ENCODE results near the gene OGFOD3. TPM values are rescaled to one million over a fixed set of nuclear protein-coding genes. Genes with fewer than 3 reads are reported as not detected.

The OGFOD3 gene
- total and polyA plus RNA-seq, 9 of the 15 experiments (the other 6 are each of a cell fraction or from before 2014, with no cell fraction given), result 0.69 to 44.7 (median 18.9) TPM

DNA sequence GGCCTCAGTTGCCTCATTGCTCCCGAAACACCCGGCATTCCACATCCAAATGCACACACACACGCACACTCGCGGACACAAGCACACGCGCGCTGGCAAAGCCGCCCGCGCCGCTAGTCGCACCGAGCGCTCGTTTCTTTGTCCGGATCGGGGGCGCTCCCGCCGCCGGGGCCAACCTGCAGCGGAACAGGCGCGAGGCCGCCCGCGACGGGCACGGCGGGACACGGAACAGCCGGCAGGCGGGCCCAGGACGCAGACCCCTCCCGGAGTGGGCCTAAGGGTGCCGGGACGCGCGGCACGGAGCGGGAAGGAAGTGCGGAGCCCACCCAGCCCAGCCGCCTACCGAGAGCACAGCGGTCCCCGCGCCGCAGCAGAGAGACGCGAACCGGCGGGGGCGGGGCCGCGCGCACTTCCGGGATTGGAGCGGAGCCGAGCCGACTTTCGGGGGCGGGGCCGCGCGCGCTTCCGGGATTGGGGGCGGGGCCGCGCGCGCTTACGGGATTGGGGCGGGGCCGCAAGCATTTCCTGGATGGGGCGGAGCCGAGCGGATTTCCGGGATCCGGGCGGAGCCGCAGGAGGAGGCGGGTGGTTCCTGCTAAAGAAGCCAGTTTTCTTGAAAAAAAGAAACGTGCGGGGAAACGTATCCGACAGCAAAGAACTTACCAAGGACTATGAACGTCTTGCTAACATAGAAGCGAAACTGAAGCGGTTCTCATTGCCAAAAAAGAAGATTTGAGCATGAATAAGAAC is 32.1 kb upstream of the OGFOD3 start, which contains the start of gene CYBC1 (continued):
- TF ChIP-seq SRF (CRISPR knock-in tag; IDR thresholded peaks at IDR 0.05), result no peak
- TF ChIP-seq RBM22 (IDR thresholded peaks at IDR 0.05; ENCODE audit: low read depth, low read length, poor library complexity, severe bottlenecking), result peak; percentile 34
- no peak for TF ChIP-seq ZNF165 (CRISPR knock-in tag; IDR thresholded peaks at IDR 0.05; ENCODE audit: borderline replicate concordance)
- no peak for TF ChIP-seq TAF15 (IDR thresholded peaks at IDR 0.05; ENCODE audit: low read depth, low read length)
- no peak for TF ChIP-seq SETDB1 (IDR thresholded peaks at IDR 0.05; ENCODE audit: low read length)
- no peak for TF ChIP-seq HDAC8 (tag; IDR thresholded peaks at IDR 0.05)
- peak; percentile 88 for TF ChIP-seq POLR2G (IDR thresholded peaks at IDR 0.05; ENCODE audit: low read depth, low read length)
- TF ChIP-seq, protein P1, sequence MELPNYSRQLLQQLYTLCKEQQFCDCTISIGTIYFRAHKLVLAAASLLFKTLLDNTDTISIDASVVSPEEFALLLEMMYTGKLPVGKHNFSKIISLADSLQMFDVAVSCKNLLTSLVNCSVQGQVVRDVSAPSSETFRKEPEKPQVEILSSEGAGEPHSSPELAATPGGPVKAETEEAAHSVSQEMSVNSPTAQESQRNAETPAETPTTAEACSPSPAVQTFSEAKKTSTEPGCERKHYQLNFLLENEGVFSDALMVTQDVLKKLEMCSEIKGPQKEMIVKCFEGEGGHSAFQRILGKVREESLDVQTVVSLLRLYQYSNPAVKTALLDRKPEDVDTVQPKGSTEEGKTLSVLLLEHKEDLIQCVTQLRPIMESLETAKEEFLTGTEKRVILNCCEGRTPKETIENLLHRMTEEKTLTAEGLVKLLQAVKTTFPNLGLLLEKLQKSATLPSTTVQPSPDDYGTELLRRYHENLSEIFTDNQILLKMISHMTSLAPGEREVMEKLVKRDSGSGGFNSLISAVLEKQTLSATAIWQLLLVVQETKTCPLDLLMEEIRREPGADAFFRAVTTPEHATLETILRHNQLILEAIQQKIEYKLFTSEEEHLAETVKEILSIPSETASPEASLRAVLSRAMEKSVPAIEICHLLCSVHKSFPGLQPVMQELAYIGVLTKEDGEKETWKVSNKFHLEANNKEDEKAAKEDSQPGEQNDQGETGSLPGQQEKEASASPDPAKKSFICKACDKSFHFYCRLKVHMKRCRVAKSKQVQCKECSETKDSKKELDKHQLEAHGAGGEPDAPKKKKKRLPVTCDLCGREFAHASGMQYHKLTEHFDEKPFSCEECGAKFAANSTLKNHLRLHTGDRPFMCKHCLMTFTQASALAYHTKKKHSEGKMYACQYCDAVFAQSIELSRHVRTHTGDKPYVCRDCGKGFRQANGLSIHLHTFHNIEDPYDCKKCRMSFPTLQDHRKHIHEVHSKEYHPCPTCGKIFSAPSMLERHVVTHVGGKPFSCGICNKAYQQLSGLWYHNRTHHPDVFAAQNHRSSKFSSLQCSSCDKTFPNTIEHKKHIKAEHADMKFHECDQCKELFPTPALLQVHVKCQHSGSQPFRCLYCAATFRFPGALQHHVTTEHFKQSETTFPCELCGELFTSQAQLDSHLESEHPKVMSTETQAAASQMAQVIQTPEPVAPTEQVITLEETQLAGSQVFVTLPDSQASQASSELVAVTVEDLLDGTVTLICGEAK (IDR thresholded peaks at IDR 0.05), result peak; percentile 84
- TF ChIP-seq, protein P1 (CRISPR knock-in tag; IDR thresholded peaks at IDR 0.05), result no peak
- no peak for TF ChIP-seq TRIM28 (IDR thresholded peaks at IDR 0.05)
- no peak for TF ChIP-seq ZNF699 (CRISPR knock-in tag; IDR thresholded peaks at IDR 0.05; ENCODE audit: insufficient replicate concordance)
- no peak for TF ChIP-seq KHSRP (IDR thresholded peaks at IDR 0.05)
- no peak for TF ChIP-seq NCOA6 (IDR thresholded peaks at IDR 0.05)
- TF ChIP-seq YBX1 (IDR thresholded peaks at IDR 0.05), result no peak
- no peak for TF ChIP-seq LCOR (CRISPR knock-in tag; IDR thresholded peaks at IDR 0.05)
- TF ChIP-seq ZNF79 (CRISPR knock-in tag; IDR thresholded peaks at IDR 0.05; ENCODE audit: low read depth), result no peak
- peak; percentile 50; the same call in 1 of the 2 replicates for TF ChIP-seq E2F3 (CRISPR knock-in tag; IDR thresholded peaks at IDR 0.05)
- peak; percentile 67 to 87 for TF ChIP-seq ETV6 (IDR thresholded peaks at IDR 0.05; ENCODE audit: borderline replicate concordance in 1 of 2, low read depth in 2 of 2, low read length in 1 of 2)
- no peak for TF ChIP-seq ETV6 (CRISPR knock-in tag; IDR thresholded peaks at IDR 0.05; ENCODE audit: borderline replicate concordance)
- TF ChIP-seq CTBP1 (IDR thresholded peaks at IDR 0.05; ENCODE audit: borderline replicate concordance), result peak; percentile 98
- TF ChIP-seq ZNF239 (CRISPR knock-in tag; IDR thresholded peaks at IDR 0.05), result no peak
- TF ChIP-seq GATAD2B (IDR thresholded peaks at IDR 0.05; ENCODE audit: borderline replicate concordance), result peak; percentile 97
- TF ChIP-seq ZNF174 (CRISPR knock-in tag; IDR thresholded peaks at IDR 0.05), result no peak
